CD4-positive, alpha-beta T cell (primary cell): ENCODE data around the gene IFITM5. TPM values are rescaled to one million over a fixed set of nuclear protein-coding genes. Genes with fewer than 3 reads are reported as not detected.
"Not testable (repeated sequence)": the region's sequence is repeated elsewhere in the genome, so short reads cannot be mapped to it uniquely, and the experiment has no call there.

Experiments
- ATAC-seq: fragments of 200-7000 bp; cut with Tn5 transposase; one replicate; pipeline ENCODE4 v1.10.0; 2022; ENCODE audit warnings: mild to moderate bottlenecking; ENCODE audit not compliant: poor library complexity
- CTCF ChIA-PET: fragments of 350-600 bp; sonication (Branson Sonifier 250); formaldehyde crosslinking; loops from one replicate; lab custom pipeline; 2021; ENCODE audit warnings: antibody characterized with exemption, inconsistent platforms; lab: Charles Lee
- POLR2A ChIA-PET: fragments of 350-600 bp; sonication (Branson Sonifier 250); formaldehyde crosslinking; loops from one replicate; lab custom pipeline; 2021; ENCODE audit warnings: antibody characterized with exemption, inconsistent platforms; lab: Charles Lee
- DNase-seq, 14 experiments: peaks; one replicate each; pipeline ENCODE4 v3.0.0-alpha.2; 2013 to 2020; ENCODE audit warnings: mixed read lengths in 2 of 14
- H3K27ac ChIP-seq, 2 donors: one replicate each; pipeline versions ENCODE4 v1.5.1 to v1.7.0; 2013; ENCODE audit warnings: low read length in 2 of 2, low read depth in 1 of 2, mild to moderate bottlenecking in 1 of 2
- H3K27me3 ChIP-seq, 2 experiments: 1 replicate in 1 of 2; 2 replicates in 1 of 2; pipeline versions ENCODE4 v1.6.1 to v1.7.0; 2013; ENCODE audit warnings: low read length in 2 of 2, control low read depth in 1 of 2, mild to moderate bottlenecking in 1 of 2, moderate library complexity in 1 of 2; ENCODE audit not compliant: insufficient read depth in 2 of 2, control insufficient read depth in 1 of 2
- H3K36me3 ChIP-seq: one replicate; pipeline ENCODE4 v1.6.1; 2013; ENCODE audit warnings: low read length, control low read depth; ENCODE audit not compliant: insufficient read depth
- H3K4me1 ChIP-seq: one replicate; pipeline ENCODE4 v1.6.1; 2013; ENCODE audit warnings: low read length, control low read depth; ENCODE audit not compliant: insufficient read depth
- H3K4me3 ChIP-seq: one replicate; pipeline ENCODE4 v1.5.1; 2013; ENCODE audit warnings: mild to moderate bottlenecking, low read length, moderate library complexity
- H3K9me3 ChIP-seq, 2 experiments: 1 replicate in 1 of 2; 2 replicates in 1 of 2; pipeline versions ENCODE4 v1.6.1 to v1.7.0; 2013; ENCODE audit warnings: low read length in 2 of 2, mild to moderate bottlenecking in 2 of 2, control low read depth in 1 of 2, moderate library complexity in 1 of 2; ENCODE audit not compliant: control insufficient read depth in 1 of 2, insufficient read depth in 1 of 2
- H3K27ac Mint-ChIP-seq: one replicate; pipeline ENCODE4 v1.8.0; 2020; ENCODE audit warnings: mixed read lengths
- H3K27me3 Mint-ChIP-seq: one replicate; pipeline ENCODE4 v1.8.0; 2021; ENCODE audit warnings: mixed read lengths
- H3K36me3 Mint-ChIP-seq: one replicate; pipeline ENCODE4 v1.8.0; 2021; ENCODE audit warnings: low read depth, mixed read lengths
- H3K4me1 Mint-ChIP-seq: one replicate; pipeline ENCODE4 v1.8.0; 2021; ENCODE audit warnings: low read depth, mixed read lengths
- H3K4me3 Mint-ChIP-seq: one replicate; pipeline ENCODE4 v1.8.0; 2020; ENCODE audit warnings: mild to moderate bottlenecking, mixed read lengths
- H3K9me3 Mint-ChIP-seq: one replicate; pipeline ENCODE4 v1.8.0; 2020; ENCODE audit warnings: mixed read lengths
- intact Hi-C, 2 experiments: fragments of 100-400 bp; cut with DNase I in 1 of 2; cut with micrococcal nuclease in 1 of 2; formaldehyde crosslinking; loops; one replicate each; pipeline versions ENCODE4 v1.15.1 to v1.9.0; 2023 to 2025; cut with DNase I, micrococcal nuclease
- total RNA-seq, 174 experiments: library from RNA in 2 of 174; stranded (reverse) in 2 of 174; gene quantifications; one replicate each; pipeline ENCODE4 v1.2.3 and lab custom pipeline; 2021 to 2026
- TF ChIP-seq, protein P1 (sequence below): fragments of 200-600 bp; IDR thresholded peaks from one replicate; pipeline ENCODE4 v1.8.0; 2022; ENCODE audit warnings: antibody characterized with exemption, mild to moderate bottlenecking

Gene IFITM5
- total RNA-seq, 2 experiments from 2014 or later = not detected

DNA sequence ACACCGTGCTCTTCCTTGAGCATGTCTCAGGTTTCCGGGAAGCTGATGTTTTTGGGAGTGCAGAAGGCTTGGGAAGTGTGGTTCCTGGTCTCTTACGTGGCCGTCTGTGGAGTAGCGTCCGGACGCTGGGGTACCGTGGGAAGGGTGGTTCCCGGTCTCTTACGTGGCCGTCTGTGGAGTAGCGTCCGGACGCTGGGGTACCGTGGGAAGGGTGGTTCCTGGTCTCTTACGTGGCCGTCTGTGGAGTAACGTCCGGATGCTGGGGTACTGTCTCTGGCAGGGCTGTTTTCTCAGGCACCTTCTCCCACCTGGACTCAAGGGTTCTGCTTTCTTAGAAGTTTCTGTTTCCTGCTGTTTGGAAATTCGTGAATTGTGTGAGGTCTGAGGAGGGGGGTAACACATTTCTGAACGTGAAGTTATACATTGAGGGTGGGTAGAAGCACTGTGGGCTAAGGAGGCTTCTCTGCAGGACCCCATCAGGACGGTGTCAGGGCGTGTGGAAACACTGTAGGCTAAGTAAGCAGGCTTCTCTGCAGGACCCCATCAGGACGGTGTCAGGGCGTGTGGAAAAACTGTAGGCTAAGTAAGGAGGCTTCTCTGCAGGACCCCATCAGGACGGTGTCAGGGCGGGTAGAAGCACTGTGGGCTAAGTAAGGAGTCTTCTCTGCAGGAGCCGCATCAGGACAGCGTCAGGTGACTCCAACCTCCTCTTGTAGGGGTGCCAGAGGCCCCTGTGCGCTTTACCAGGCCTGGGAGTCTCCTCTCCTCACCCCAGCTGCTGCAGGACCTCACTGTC lies 26.7 kb upstream of the IFITM5 start:
- intact Hi-C loops = no loop called here
- TF ChIP-seq, protein P1, sequence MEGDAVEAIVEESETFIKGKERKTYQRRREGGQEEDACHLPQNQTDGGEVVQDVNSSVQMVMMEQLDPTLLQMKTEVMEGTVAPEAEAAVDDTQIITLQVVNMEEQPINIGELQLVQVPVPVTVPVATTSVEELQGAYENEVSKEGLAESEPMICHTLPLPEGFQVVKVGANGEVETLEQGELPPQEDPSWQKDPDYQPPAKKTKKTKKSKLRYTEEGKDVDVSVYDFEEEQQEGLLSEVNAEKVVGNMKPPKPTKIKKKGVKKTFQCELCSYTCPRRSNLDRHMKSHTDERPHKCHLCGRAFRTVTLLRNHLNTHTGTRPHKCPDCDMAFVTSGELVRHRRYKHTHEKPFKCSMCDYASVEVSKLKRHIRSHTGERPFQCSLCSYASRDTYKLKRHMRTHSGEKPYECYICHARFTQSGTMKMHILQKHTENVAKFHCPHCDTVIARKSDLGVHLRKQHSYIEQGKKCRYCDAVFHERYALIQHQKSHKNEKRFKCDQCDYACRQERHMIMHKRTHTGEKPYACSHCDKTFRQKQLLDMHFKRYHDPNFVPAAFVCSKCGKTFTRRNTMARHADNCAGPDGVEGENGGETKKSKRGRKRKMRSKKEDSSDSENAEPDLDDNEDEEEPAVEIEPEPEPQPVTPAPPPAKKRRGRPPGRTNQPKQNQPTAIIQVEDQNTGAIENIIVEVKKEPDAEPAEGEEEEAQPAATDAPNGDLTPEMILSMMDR = no peak
- Mint-ChIP-seq H3K36me3 (no peaks in the 10 kb centered on the region), H3K27ac (peak overlapping the region; percentile 83), H3K9me3 (no peaks in the 10 kb centered on the region), H3K4me1 (peaks cover 58% of the 10 kb centered on the region), H3K4me3 (no peak overlapping the region), H3K27me3 (no peaks in the 10 kb centered on the region)
- ChIA-PET CTCF (no interaction called here), POLR2A (interaction anchor here (1.1 to 1.7 kb wide), 2 partner anchors 29 to 39 kb away, joined by 5 to 11 read pairs; no protein-coding TSS in a partner anchor)
- Histone ChIP-seq H3K27ac (peak overlapping the region; percentile 71 to 89), H3K4me1 (peaks cover 64% of the 10 kb centered on the region), H3K27me3 (no peaks in the 10 kb centered on the region), H3K9me3 (no peaks in the 10 kb centered on the region), H3K36me3 (no peaks in the 10 kb centered on the region), H3K4me3 (peak overlapping the region; percentile 12)
- no peak for DNase-seq
- no peak for ATAC-seq

DNA sequence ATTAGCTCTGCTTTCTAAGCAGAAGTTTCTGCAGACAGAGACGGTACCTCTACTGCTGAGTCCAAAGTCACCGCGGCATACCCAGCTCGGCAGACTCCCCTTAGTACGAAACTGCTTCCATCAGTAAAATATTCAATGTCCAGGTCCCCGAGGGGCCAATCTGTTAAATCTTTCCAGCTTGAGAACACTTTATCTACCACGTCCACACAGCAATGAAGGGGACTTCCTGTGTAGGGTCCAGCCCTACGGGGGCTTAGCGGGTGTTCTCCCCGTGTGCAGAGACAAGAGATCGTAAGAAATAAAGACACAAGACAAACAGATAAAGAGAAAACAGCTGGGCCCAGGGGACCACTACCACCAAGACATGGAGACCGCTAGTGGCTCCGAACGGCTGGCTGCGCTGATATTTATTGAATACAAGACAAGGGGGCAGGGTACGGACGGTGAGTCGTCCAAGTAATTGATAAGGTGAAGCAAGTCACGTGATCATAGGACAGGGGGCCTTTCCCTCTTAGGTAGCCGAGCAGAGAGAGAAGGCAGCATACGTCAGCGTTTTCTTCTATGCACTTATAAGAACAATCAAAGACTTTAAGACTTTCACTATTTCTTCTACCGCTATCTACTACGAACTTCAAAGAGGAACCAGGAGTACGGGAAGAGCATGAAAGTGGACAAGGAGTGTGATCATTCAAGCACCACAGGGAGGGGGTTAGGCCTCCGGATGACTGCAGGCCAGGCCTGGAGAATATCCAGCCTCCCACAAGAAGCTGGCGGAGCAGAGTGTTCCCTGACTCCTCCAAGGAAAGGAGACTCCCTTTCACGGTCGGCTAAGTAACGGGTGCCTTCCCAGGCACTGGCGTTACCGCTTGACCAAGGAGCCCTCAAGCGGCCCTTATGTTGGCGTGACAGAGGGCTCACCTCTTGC lies 25.5 kb upstream of the IFITM5 start:
- H3K36me3 ChIP-seq, CTCF ChIA-PET, H3K27me3 ChIP-seq, intact Hi-C loops, ATAC-seq, H3K4me3 ChIP-seq, H3K9me3 Mint-ChIP-seq, DNase-seq, H3K36me3 Mint-ChIP-seq, POLR2A ChIA-PET, H3K9me3 ChIP-seq, H3K27ac ChIP-seq, H3K27me3 Mint-ChIP-seq: not testable (repeated sequence)
- Mint-ChIP-seq H3K4me1 (peaks cover 60% of the 10 kb centered on the region), H3K4me3 (peak overlapping the region; percentile 60), H3K27ac (peak overlapping the region; percentile 78)
- peaks cover 63% of the 10 kb centered on the region for H3K4me1 ChIP-seq

DNA sequence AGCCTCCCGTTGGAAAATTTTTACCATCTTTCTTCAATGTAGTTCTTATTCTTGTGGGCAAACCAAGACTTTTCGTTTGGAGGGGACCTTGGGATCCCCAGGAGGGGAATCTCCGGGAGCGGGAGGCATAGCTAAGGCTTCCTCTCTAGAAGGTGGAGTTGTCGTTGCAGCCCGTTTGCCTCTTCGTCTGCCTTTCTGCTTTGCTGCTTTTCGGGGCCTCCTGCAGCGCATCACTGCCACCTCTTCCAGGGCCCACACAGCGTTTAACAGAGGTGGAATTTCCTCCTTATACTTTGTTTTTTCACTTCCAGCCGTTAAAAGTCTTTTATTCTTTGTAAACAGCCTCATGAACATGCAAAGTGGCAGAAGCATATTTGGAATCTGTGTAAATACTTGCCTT lies 24.8 kb upstream of the IFITM5 start:
- ChIA-PET POLR2A (no interaction called here), CTCF (no interaction called here)
- Mint-ChIP-seq H3K4me3 (no peak overlapping the region), H3K27ac (peak overlapping the region; percentile 78), H3K36me3 (peaks cover 5% of the 10 kb centered on the region), H3K27me3 (no peaks in the 10 kb centered on the region), H3K9me3 (no peaks in the 10 kb centered on the region), H3K4me1 (peaks cover 58% of the 10 kb centered on the region)
- Histone ChIP-seq H3K36me3 (no peaks in the 10 kb centered on the region), H3K9me3 (no peaks in the 10 kb centered on the region), H3K4me3 (no peak overlapping the region), H3K27ac (no peak overlapping the region), H3K4me1 (peaks cover 64% of the 10 kb centered on the region), H3K27me3 (no peaks in the 10 kb centered on the region)
- ATAC-seq (no peak), DNase-seq (no peak)
- intact Hi-C loops = no loop called here
- TF ChIP-seq, protein P1 = no peak

DNA sequence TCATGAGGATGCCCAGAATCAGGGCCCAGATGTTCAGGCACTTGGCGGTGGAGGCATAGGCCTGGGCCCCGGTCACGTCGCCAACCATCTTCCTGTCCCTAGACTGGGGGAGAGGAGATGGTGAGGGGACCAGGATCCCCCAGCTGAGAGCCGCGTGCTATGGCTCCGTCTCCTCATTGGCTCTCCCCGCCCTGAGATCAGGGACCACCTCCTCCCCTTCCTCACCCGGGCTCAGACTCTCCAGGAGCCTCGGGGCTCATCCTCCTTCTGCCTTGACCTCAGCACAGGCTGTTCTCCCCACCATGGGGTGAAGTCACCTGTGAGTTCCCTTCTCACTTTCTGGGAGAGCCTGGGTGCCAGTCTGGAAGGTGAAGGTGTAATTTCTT lies 20.6 kb upstream of the IFITM5 start:
- Mint-ChIP-seq H3K27ac (peak overlapping the region; percentile 88), H3K4me3 (peak overlapping the region; percentile 94), H3K4me1 (peaks cover 43% of the 10 kb centered on the region), H3K36me3 (peaks cover 28% of the 10 kb centered on the region)
- intact Hi-C loops, DNase-seq, H3K9me3 Mint-ChIP-seq, H3K27me3 ChIP-seq, CTCF ChIA-PET, ATAC-seq, H3K9me3 ChIP-seq, H3K27me3 Mint-ChIP-seq: not testable (repeated sequence)
- peak overlapping the region in 1 of 2 donors; percentile 30 for H3K27ac ChIP-seq
- peaks cover 56% of the 10 kb centered on the region for H3K4me1 ChIP-seq
- peak overlapping the region; percentile 51 for H3K4me3 ChIP-seq
- POLR2A ChIA-PET = interaction anchor here (0.5 to 0.9 kb wide), 2 partner anchors 8 to 36 kb away, joined by 3 to 4 read pairs; no protein-coding TSS in a partner anchor
- H3K36me3 ChIP-seq = peaks cover 14% of the 10 kb centered on the region

DNA sequence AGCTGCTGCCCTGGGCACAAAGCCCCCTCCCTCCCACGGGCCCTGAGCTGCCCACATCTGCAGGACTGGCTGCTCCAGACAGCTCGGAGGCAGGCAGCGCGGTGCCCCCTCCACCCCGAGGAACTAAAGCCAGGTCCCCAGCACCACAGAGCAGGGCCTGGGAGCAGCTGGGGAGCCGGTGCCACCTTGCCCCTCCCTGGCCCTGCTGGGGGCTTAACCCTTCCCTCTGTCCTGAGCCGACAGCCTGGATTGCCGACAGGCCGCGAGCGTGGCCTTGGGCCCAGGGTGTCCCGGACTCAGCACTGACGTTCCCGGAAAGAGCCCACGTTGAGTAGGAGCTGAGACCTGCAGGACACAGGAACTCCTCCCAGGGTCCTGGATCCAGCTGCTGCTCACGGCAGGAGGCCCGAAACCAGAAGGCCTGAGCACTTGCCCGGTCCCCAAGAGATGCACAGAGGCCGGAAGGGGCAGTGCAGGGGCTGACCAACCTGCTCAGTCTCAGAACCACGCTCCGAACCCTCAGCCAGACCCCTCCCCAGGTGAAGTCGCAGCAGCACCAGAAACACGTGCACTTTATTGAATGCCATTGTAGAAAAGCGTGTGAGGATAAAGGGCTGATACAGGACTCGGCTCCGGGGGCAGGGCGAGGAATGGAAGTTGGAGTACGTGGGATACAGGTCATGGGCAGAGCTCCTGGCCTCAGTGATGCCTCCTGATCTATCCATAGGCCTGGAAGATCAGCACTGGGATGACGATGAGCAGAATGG lies 20.0 kb upstream of the IFITM5 start:
- DNase-seq (peak in 2 of 14 experiments; percentile 12 to 33), ATAC-seq (peak; percentile 9)
- H3K27me3 ChIP-seq, H3K9me3 ChIP-seq, H3K9me3 Mint-ChIP-seq, H3K27me3 Mint-ChIP-seq, intact Hi-C loops, CTCF ChIA-PET: not testable (repeated sequence)
- H3K4me1 ChIP-seq = peaks cover 51% of the 10 kb centered on the region
- POLR2A ChIA-PET = interaction anchor here (0.9 to 1.1 kb wide), 3 partner anchors 9 to 36 kb away, joined by 3 read pairs; no protein-coding TSS in a partner anchor
- Mint-ChIP-seq H3K36me3 (peaks cover 33% of the 10 kb centered on the region), H3K27ac (peak overlapping the region; percentile 88), H3K4me3 (peak overlapping the region; percentile 94), H3K4me1 (peaks cover 40% of the 10 kb centered on the region)
- H3K27ac ChIP-seq = peak overlapping the region in 1 of 2 donors; percentile 35
- peak overlapping the region; percentile 51 for H3K4me3 ChIP-seq
- peaks cover 15% of the 10 kb centered on the region for H3K36me3 ChIP-seq
